OCI-M1 (cell line): ENCODE results near the gene CTSO.

Experiments used
- DNase-seq: peaks from one replicate; lab custom pipeline; 2025; lab: John Stamatoyannopoulos, UW

The CTSO gene

GRCh38 chr4:155953151-155954117 is at the start of gene CTSO:
TSS of gene CTSO (minus strand) at chr4:155953866. CDS start at chr4:155953847, 19 bp downstream.
- peak; percentile 93 for DNase-seq

GRCh38 chr4:156000491-156000890 is 46.8 kb upstream of the CTSO start:
- DNase-seq = no peak

GRCh38 chr4:155999725-156000124 is 46.1 kb upstream of the CTSO start:
- DNase-seq = peak; percentile 28

- DNase-seq = no peak
These were observed 41.4 kb upstream of the CTSO start for GRCh38 chr4:155995069-155995468.

GRCh38 chr4:155984106-155984797 is 30.6 kb upstream of the CTSO start:
- no peak for DNase-seq

GRCh38 chr4:155982736-155983385 is 29.2 kb upstream of the CTSO start:
- DNase-seq = no peak

- DNase-seq = no peak
These were observed 25.1 kb upstream of the CTSO start for GRCh38 chr4:155978810-155979209.

GRCh38 chr4:155975511-155975910 is 21.8 kb upstream of the CTSO start:
- DNase-seq = no peak

- no peak for DNase-seq
These were observed 21.3 kb upstream of the CTSO start for GRCh38 chr4:155974996-155975395.

GRCh38 chr4:155974476-155974749 is 20.7 kb upstream of the CTSO start:
- no peak for DNase-seq

GRCh38 chr4:155973639-155974475 is 20.2 kb upstream of the CTSO start:
- no peak for DNase-seq

- DNase-seq = peak; percentile 61
These were observed 18.4 kb upstream of the CTSO start for GRCh38 chr4:155972098-155972497.

- no peak for DNase-seq
These were observed 13.2 kb upstream of the CTSO start for GRCh38 chr4:155966731-155967395.

GRCh38 chr4:155966171-155966570 is 12.5 kb upstream of the CTSO start:
- peak; percentile 46 for DNase-seq

GRCh38 chr4:155964016-155964891 is 10.6 kb upstream of the CTSO start:
- peak; percentile 26 for DNase-seq

- no peak for DNase-seq
These were observed 9.1 kb upstream of the CTSO start for GRCh38 chr4:155962767-155963166.

- DNase-seq = no peak
These were observed 7.9 kb upstream of the CTSO start for GRCh38 chr4:155961575-155961974.

GRCh38 chr4:155960522-155960921 is 6.9 kb upstream of the CTSO start:
- no peak for DNase-seq

- DNase-seq = no peak
These were observed 5.8 kb upstream of the CTSO start for GRCh38 chr4:155959417-155959816.

GRCh38 chr4:155956461-155956860 is 2.8 kb upstream of the CTSO start:
- peak; percentile 10 for DNase-seq
